HepG2 (cell line): Measurements from ENCODE around the gene SKIDA1. TPM values are rescaled to one million over a fixed set of nuclear protein-coding genes. Genes with fewer than 3 reads are reported as not detected.

Experiments used
- ATAC-seq: fragments of 200-7000 bp; cut with Tn5 transposase; 3 replicates; pipeline ENCODE4 v1.9.1; 2020; ENCODE audit warnings: mild to moderate bottlenecking, moderate library complexity
- BruUV-seq: library from RNA; stranded (reverse); fragments of 400-500 nt; replicated peaks from 2 replicates; lab custom pipeline; 2021; lab: Mats Ljungman, UMichigan
- CTCF ChIA-PET: fragments of 300-600 bp; formaldehyde crosslinking; extraction: SDS; loops from one replicate; lab custom pipeline; 2021; ENCODE audit warnings: low total read pairs, inconsistent platforms, low intra/inter-chr PET ratio; lab: Yijun Ruan, JAX
- POLR2A ChIA-PET: fragments of 350-600 bp; sonication (Branson Sonifier 250); formaldehyde crosslinking; loops from one replicate; lab custom pipeline; 2020; ENCODE audit warnings: antibody characterized with exemption, inconsistent platforms; lab: Yijun Ruan, JAX
- DNase-seq: peaks from one replicate; pipeline ENCODE4 v3.0.0-alpha.2; 2015; ENCODE audit warnings: low spot score
- FAIRE-seq: peaks from 3 replicates; lab custom pipeline; 2011; peaks lifted over from hg19 to GRCh38; lab: Jason Lieb, UNC
- H2AFZ ChIP-seq: one replicate; pipeline ENCODE4 v1.6.1; 2011; ENCODE audit warnings: low read length, inconsistent platforms
- H3K27ac ChIP-seq: fragments of 300-600 bp; 3 replicates; pipeline ENCODE4 v1.8.0; 2011; ENCODE audit warnings: mixed run types, mild to moderate bottlenecking, mixed read lengths, low read length, inconsistent platforms; ENCODE audit not compliant: insufficient read depth; ENCODE audit errors: extremely low read length
- H3K27me3 ChIP-seq, 2 experiments: fragments of 200-600 bp in 1 of 2; 2 replicates in 1 of 2; 3 replicates in 1 of 2; pipeline versions ENCODE4 v1.6.0 to v1.8.0; 2011; ENCODE audit warnings: low read length in 2 of 2, mild to moderate bottlenecking in 2 of 2, moderate library complexity in 2 of 2, inconsistent platforms in 1 of 2; ENCODE audit not compliant: insufficient read depth in 2 of 2, control insufficient read depth in 1 of 2
- H3K36me3 ChIP-seq, 2 experiments: fragments of 200-600 bp in 1 of 2; replicated peaks in 1 of 2; 2 replicates in 1 of 2; 3 replicates in 1 of 2; pipeline versions ENCODE4 v1.5.1 to v1.8.0; 2011; ENCODE audit warnings: low read length in 2 of 2, inconsistent platforms in 1 of 2; ENCODE audit not compliant: insufficient read depth in 2 of 2, control insufficient read depth in 1 of 2
- H3K4me1 ChIP-seq: 2 replicates; pipeline ENCODE4 v1.5.1; 2012; ENCODE audit warnings: low read length, inconsistent platforms; ENCODE audit not compliant: insufficient read depth
- H3K4me2 ChIP-seq: 2 replicates; pipeline ENCODE4 v1.6.0; 2011; ENCODE audit warnings: low read depth, low read length, inconsistent platforms
- H3K4me3 ChIP-seq, 3 experiments: fragments of 200-600 bp in 1 of 3; sonication (generic), shearing (Covaris generic) in 1 of 3; replicated peaks in 1 of 3; 2 replicates each; pipeline ENCODE4 v1.5.1; 2011 to 2016; ENCODE audit warnings: low read length in 3 of 3, inconsistent platforms in 2 of 3, low read depth in 2 of 3, mild to moderate bottlenecking in 2 of 3, control low read depth in 1 of 3, mixed read lengths in 1 of 3; ENCODE audit not compliant: insufficient read depth in 1 of 3
- H3K79me2 ChIP-seq: one replicate; pipeline ENCODE4 v1.6.1; 2011; ENCODE audit warnings: low read length, inconsistent platforms; ENCODE audit not compliant: insufficient read depth
- H3K9ac ChIP-seq: 2 replicates; pipeline ENCODE4 v1.6.0; 2011; ENCODE audit warnings: mild to moderate bottlenecking, low read depth, low read length, inconsistent platforms; ENCODE audit not compliant: insufficient read depth
- H3K9me3 ChIP-seq: 2 replicates; pipeline ENCODE4 v1.5.1; 2012; ENCODE audit warnings: mild to moderate bottlenecking, low read length
- H4K20me1 ChIP-seq: 2 replicates; pipeline ENCODE4 v1.6.0; 2011; ENCODE audit warnings: inconsistent platforms, mild to moderate bottlenecking, low read length, moderate library complexity; ENCODE audit not compliant: insufficient read depth
- KLF9 ChIP-seq: IDR thresholded peaks from 2 replicates; pipeline ENCODE4 v1.6.1; 2016; ENCODE audit warnings: low read depth
- MTA3 ChIP-seq: sonication (generic); formaldehyde crosslinking; IDR thresholded peaks from 2 replicates; pipeline ENCODE4 v1.4.0; 2020; ENCODE audit warnings: missing genetic modification reagents
- NPAS2 ChIP-seq: sonication (generic); formaldehyde crosslinking; IDR thresholded peaks from 2 replicates; pipeline ENCODE4 v1.8.0; 2022; ENCODE audit warnings: mild to moderate bottlenecking, missing genetic modification reagents, borderline replicate concordance
- RXRB ChIP-seq: IDR thresholded peaks from 2 replicates; pipeline ENCODE4 v1.6.1; 2016; ENCODE audit warnings: borderline replicate concordance, missing genetic modification reagents, missing compliant biosample characterization
- SIN3A ChIP-seq: IDR thresholded peaks from 2 replicates; pipeline ENCODE4 v1.6.1; 2011; ENCODE audit warnings: low read depth, mild to moderate bottlenecking, control low read depth, low read length, borderline replicate concordance
- SOX6 ChIP-seq, 2 experiments: fragments of 450-650 bp in 1 of 2; sonication (generic) in 1 of 2; formaldehyde crosslinking in 1 of 2; IDR thresholded peaks; 2 replicates each; pipeline versions ENCODE4 v1.4.0 to v1.6.1; 2017 to 2020; ENCODE audit warnings: antibody characterized with exemption in 1 of 2, mild to moderate bottlenecking in 1 of 2, missing genetic modification reagents in 1 of 2
- ZKSCAN5 ChIP-seq: sonication (generic); formaldehyde crosslinking; IDR thresholded peaks from 2 replicates; pipeline ENCODE4 v1.5.1; 2020; ENCODE audit warnings: mild to moderate bottlenecking, missing genetic modification reagents
- ZNF34 ChIP-seq: sonication (generic); formaldehyde crosslinking; IDR thresholded peaks from 2 replicates; pipeline ENCODE4 v1.4.0; 2020; ENCODE audit warnings: mild to moderate bottlenecking, missing genetic modification reagents, borderline replicate concordance
- ZNF484 ChIP-seq: sonication (generic); formaldehyde crosslinking; IDR thresholded peaks from 2 replicates; pipeline ENCODE4 v1.5.1; 2020; ENCODE audit warnings: mild to moderate bottlenecking, low read depth, missing genetic modification reagents, borderline replicate concordance
- ZNF496 ChIP-seq: sonication (generic); formaldehyde crosslinking; IDR thresholded peaks from 2 replicates; pipeline ENCODE4 v1.8.1; 2023; ENCODE audit warnings: mild to moderate bottlenecking, moderate library complexity, missing genetic modification reagents; ENCODE audit not compliant: insufficient replicate concordance
- ZNF607 ChIP-seq: sonication (generic); formaldehyde crosslinking; IDR thresholded peaks from 2 replicates; pipeline ENCODE4 v1.5.1; 2020; ENCODE audit warnings: missing genetic modification reagents, mild to moderate bottlenecking, borderline replicate concordance
- ZSCAN25 ChIP-seq: sonication (generic); formaldehyde crosslinking; IDR thresholded peaks from 2 replicates; pipeline ENCODE4 v1.8.0; 2022; ENCODE audit warnings: mild to moderate bottlenecking, missing genetic modification reagents
- WGBS: methylation state at CpG from one replicate; pipeline ENCODE4 v1.1.6; 2017; ENCODE audit warnings: low lambda C conversion rate; 5-methylcytosine and 5-hydroxymethylcytosine counted together
- in situ Hi-C: cut with HindIII; loops from 2 replicates; pipeline ENCODE4 v1.10.0; 2017; ENCODE audit warnings: low pct_unique_long_range_greater_than_20kb; ENCODE audit not compliant: extremely low pct_ligation_motif_present
- intact Hi-C: fragments of 100-400 bp; cut with micrococcal nuclease; formaldehyde crosslinking; loops from one replicate; pipeline ENCODE4 v1.10.0; 2022; ENCODE audit not compliant: unreplicated experiment
- polyA plus RNA-seq, 8 experiments: library from polyadenylated mRNA; depleted of rRNA in 3 of 8; stranded (reverse) in 7 of 8; unstranded in 1 of 8; fragments of >200 nt; fragmentation: Illumina TruSeq in 4 of 8; extraction: Trizol in 4 of 8; gene quantifications; 2 replicates each; pipeline versions ENCODE4 v1.2.1 to v1.2.3, GENCODE V29; 2011 to 2016; ENCODE audit warnings: low read depth in 4 of 8, missing spikeins in 1 of 8, mixed read lengths in 1 of 8; ENCODE audit not compliant: insufficient read depth in 1 of 8
- total RNA-seq, 5 experiments: library from RNA; depleted of rRNA; stranded (reverse); fragments of >200 nt; fragmentation: Illumina TruSeq; extraction: Trizol; gene quantifications; 2 replicates each; pipeline ENCODE4 v1.2.3, GENCODE V29; 2016; ENCODE audit warnings: low read depth in 1 of 5
- TF ChIP-seq, protein P1 (sequence below), 2 experiments: sonication (generic) in 1 of 2; formaldehyde crosslinking in 1 of 2; IDR thresholded peaks; 2 replicates each; pipeline versions ENCODE4 v1.4.0 to v1.6.1; 2018 to 2020; ENCODE audit warnings: missing genetic modification reagents in 2 of 2, borderline replicate concordance in 1 of 2, low read depth in 1 of 2, mild to moderate bottlenecking in 1 of 2, missing biosample characterization in 1 of 2
- TF ChIP-seq, protein P2 (sequence below): sonication (generic); formaldehyde crosslinking; IDR thresholded peaks from 2 replicates; pipeline ENCODE4 v1.8.0; 2022; ENCODE audit warnings: missing genetic modification reagents, mild to moderate bottlenecking, inconsistent platforms, borderline replicate concordance

Gene SKIDA1
- total and polyA plus RNA-seq, 2 of the 13 experiments (the other 11 are each of a cell fraction or from before 2014, with no cell fraction given): 0.73 to 1.5 TPM

- Histone ChIP-seq H2AFZ (no peak overlapping the region), H3K79me2 (peaks cover 5% of the 10 kb centered on the region), H3K4me1 (peaks cover 20% of the 10 kb centered on the region), H3K36me3 (no peaks in the 10 kb centered on the region), H3K4me3 (no peak overlapping the region), H3K27ac (no peak overlapping the region), H3K9me3 (no peaks in the 10 kb centered on the region), H3K4me2 (no peak overlapping the region), H3K9ac (no peak overlapping the region), H3K27me3 (no peaks in the 10 kb centered on the region; a peak in 1 of 5 replicates), H4K20me1 (no peaks in the 10 kb centered on the region)
- WGBS: 83% methylated on average over 3 of the region's 3 CpGs
- TF ChIP-seq ZKSCAN5 (CRISPR knock-in tag) (no peak), RXRB (CRISPR knock-in tag) (no peak), ZSCAN25 (CRISPR knock-in tag) (no peak), ZNF496 (no peak), ZNF607 (CRISPR knock-in tag) (no peak), SOX6 (IDR thresholded peaks at IDR 0.05) (no peak), SOX6 (CRISPR knock-in tag; IDR thresholded peaks at IDR 0.05) (no peak), SIN3A (no peak), KLF9 (CRISPR knock-in tag) (no peak), ZNF484 (CRISPR knock-in tag) (no peak), NPAS2 (CRISPR knock-in tag) (no peak), ZNF34 (no peak), MTA3 (CRISPR knock-in tag) (no peak)
- TF ChIP-seq, protein P1, sequence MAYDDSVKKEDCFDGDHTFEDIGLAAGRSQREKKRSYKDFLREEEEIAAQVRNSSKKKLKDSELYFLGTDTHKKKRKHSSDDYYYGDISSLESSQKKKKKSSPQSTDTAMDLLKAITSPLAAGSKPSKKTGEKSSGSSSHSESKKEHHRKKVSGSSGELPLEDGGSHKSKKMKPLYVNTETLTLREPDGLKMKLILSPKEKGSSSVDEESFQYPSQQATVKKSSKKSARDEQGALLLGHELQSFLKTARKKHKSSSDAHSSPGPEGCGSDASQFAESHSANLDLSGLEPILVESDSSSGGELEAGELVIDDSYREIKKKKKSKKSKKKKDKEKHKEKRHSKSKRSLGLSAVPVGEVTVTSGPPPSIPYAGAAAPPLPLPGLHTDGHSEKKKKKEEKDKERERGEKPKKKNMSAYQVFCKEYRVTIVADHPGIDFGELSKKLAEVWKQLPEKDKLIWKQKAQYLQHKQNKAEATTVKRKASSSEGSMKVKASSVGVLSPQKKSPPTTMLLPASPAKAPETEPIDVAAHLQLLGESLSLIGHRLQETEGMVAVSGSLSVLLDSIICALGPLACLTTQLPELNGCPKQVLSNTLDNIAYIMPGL (CRISPR knock-in tag; IDR thresholded peaks at IDR 0.05; ENCODE audit: borderline replicate concordance in 1 of 2, low read depth in 1 of 2): no peak
- TF ChIP-seq, protein P2, sequence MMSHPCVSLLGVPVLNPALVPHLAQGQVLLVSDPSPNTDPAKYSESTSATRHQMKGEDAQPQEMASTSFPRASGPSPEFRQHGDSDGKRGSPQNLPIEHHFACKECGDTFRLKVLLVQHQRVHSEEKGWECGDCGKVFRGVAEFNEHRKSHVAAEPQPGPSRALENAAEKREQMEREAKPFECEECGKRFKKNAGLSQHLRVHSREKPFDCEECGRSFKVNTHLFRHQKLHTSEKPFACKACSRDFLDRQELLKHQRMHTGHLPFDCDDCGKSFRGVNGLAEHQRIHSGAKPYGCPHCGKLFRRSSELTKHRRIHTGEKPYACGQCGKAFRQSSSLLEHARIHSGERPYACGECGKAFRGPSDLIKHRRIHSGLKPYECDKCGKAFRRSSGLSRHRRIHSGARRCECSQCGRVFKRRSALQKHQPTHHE (CRISPR knock-in tag): no peak
- intact Hi-C loops (loop anchor here (10.0 kb wide), 1 partner anchor 418 kb away; no protein-coding TSS in a partner anchor), in situ Hi-C loops (loop anchor here (10.0 to 25.0 kb wide), 2 partner anchors 205 to 462 kb away; no protein-coding TSS in a partner anchor)
- ChIA-PET POLR2A (no interaction called here), CTCF (no interaction called here)
- BruUV-seq: no TSS peak
- DNase-seq: no peak
- FAIRE-seq: no peak
- ATAC-seq: no peak
These were observed 33.1 kb downstream of the SKIDA1 start for GRCh38 chr10:21492421-21492820.
